ENCODE measurements around the gene PRRX1.

PRRX1 gene

GRCh38 chr1:170619241-170620028 lies 44.5 kb upstream of the PRRX1 start:
- H3K4me3 ChIP-seq (ENCODE audit: low read length), result no peak overlapping the region
- H3K27ac ChIP-seq (ENCODE audit: low read length), result no peak overlapping the region
- 0 out of 2 replicates have a peak, but pooled peaks cover 7% of the 10 kb centered on the region for H3F3A ChIP-seq (ENCODE audit: insufficient read depth, low read length)
- no peaks in the 10 kb centered on the region for H3K27me3 ChIP-seq (replicated peaks; ENCODE audit: insufficient read depth, low read length)
- no peaks in the 10 kb centered on the region for H3K9me2 ChIP-seq (replicated peaks; ENCODE audit: insufficient read depth, low read length)
- no peaks in the 10 kb centered on the region for H3K79me2 ChIP-seq (ENCODE audit: low read length)
- TF ChIP-seq, protein P1, sequence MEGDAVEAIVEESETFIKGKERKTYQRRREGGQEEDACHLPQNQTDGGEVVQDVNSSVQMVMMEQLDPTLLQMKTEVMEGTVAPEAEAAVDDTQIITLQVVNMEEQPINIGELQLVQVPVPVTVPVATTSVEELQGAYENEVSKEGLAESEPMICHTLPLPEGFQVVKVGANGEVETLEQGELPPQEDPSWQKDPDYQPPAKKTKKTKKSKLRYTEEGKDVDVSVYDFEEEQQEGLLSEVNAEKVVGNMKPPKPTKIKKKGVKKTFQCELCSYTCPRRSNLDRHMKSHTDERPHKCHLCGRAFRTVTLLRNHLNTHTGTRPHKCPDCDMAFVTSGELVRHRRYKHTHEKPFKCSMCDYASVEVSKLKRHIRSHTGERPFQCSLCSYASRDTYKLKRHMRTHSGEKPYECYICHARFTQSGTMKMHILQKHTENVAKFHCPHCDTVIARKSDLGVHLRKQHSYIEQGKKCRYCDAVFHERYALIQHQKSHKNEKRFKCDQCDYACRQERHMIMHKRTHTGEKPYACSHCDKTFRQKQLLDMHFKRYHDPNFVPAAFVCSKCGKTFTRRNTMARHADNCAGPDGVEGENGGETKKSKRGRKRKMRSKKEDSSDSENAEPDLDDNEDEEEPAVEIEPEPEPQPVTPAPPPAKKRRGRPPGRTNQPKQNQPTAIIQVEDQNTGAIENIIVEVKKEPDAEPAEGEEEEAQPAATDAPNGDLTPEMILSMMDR (IDR thresholded peaks at IDR 0.05; ENCODE audit: low read length), result no peak
- no peaks in the 10 kb centered on the region for H3K36me3 ChIP-seq (replicated peaks; ENCODE audit: insufficient read depth, low read length)
- peaks cover 4% of the 10 kb centered on the region for H3K4me1 ChIP-seq (ENCODE audit: low read length)
- H3K9ac ChIP-seq (ENCODE audit: low read length), result no peak overlapping the region
- no peak overlapping the region for H3K4me2 ChIP-seq (ENCODE audit: low read depth, low read length)
- peak; percentile 2 for DNase-seq
- no peaks in the 10 kb centered on the region for H4K20me1 ChIP-seq (ENCODE audit: insufficient read depth, low read length)
- no peaks in the 10 kb centered on the region for H3K9me3 ChIP-seq (replicated peaks; ENCODE audit: insufficient read depth, low read length)
- no peak overlapping the region for H2AFZ ChIP-seq (ENCODE audit: low read length)

- 0 out of 2 replicates have a peak, but pooled peaks cover 7% of the 10 kb centered on the region for H3F3A ChIP-seq (ENCODE audit: insufficient read depth, low read length)
- H3K27me3 ChIP-seq (replicated peaks; ENCODE audit: insufficient read depth, low read length), result no peaks in the 10 kb centered on the region
- H3K9me3 ChIP-seq (replicated peaks; ENCODE audit: insufficient read depth, low read length), result no peaks in the 10 kb centered on the region
- no peaks in the 10 kb centered on the region for H4K20me1 ChIP-seq (ENCODE audit: insufficient read depth, low read length)
- DNase-seq, result no peak
- H3K4me1 ChIP-seq (ENCODE audit: low read length), result peaks cover 4% of the 10 kb centered on the region
- no peaks in the 10 kb centered on the region for H3K9me2 ChIP-seq (replicated peaks; ENCODE audit: insufficient read depth, low read length)
- H3K79me2 ChIP-seq (ENCODE audit: low read length), result no peaks in the 10 kb centered on the region
- no peaks in the 10 kb centered on the region for H3K36me3 ChIP-seq (replicated peaks; ENCODE audit: insufficient read depth, low read length)
- no peak overlapping the region for H3K27ac ChIP-seq (ENCODE audit: low read length)
- TF ChIP-seq EZH2phosphoT487 (IDR thresholded peaks at IDR 0.05; ENCODE audit: low read length), result no peak
- no peak overlapping the region for H3K4me2 ChIP-seq (ENCODE audit: low read depth, low read length)
- H2AFZ ChIP-seq (ENCODE audit: low read length), result no peak overlapping the region
- H3K4me3 ChIP-seq (ENCODE audit: low read length), result no peak overlapping the region
- no peak overlapping the region for H3K9ac ChIP-seq (ENCODE audit: low read length)
Observed at GRCh38 chr1:170620164-170620563, 43.8 kb upstream of the PRRX1 start.

- Histone ChIP-seq H3K4me2 (ENCODE audit: low read depth, low read length) (no peak overlapping the region), H2AFZ (ENCODE audit: low read length) (no peak overlapping the region), H3K4me1 (ENCODE audit: low read length) (peaks cover 1% of the 10 kb centered on the region), H4K20me1 (ENCODE audit: insufficient read depth, low read length) (no peaks in the 10 kb centered on the region), H3K27me3 (replicated peaks; ENCODE audit: insufficient read depth, low read length) (no peaks in the 10 kb centered on the region), H3K9ac (ENCODE audit: low read length) (no peak overlapping the region), H3K9me2 (replicated peaks; ENCODE audit: insufficient read depth, low read length) (no peaks in the 10 kb centered on the region), H3F3A (ENCODE audit: insufficient read depth, low read length) (0 out of 2 replicates have a peak, but pooled peaks cover 4% of the 10 kb centered on the region), H3K9me3 (replicated peaks; ENCODE audit: insufficient read depth, low read length) (no peaks in the 10 kb centered on the region), H3K79me2 (ENCODE audit: low read length) (no peaks in the 10 kb centered on the region), H3K36me3 (replicated peaks; ENCODE audit: insufficient read depth, low read length) (no peaks in the 10 kb centered on the region), H3K27ac (ENCODE audit: low read length) (no peak overlapping the region), H3K4me3 (ENCODE audit: low read length) (no peak overlapping the region)
- no peak for DNase-seq
- TF ChIP-seq EZH2 (optimal IDR thresholded peaks at IDR 0.05; ENCODE audit: low read depth, low read length) (no peak), EZH2phosphoT487 (IDR thresholded peaks at IDR 0.05; ENCODE audit: low read length) (no peak)
- TF ChIP-seq, protein P1 (IDR thresholded peaks at IDR 0.05; ENCODE audit: low read length), result no peak
Observed at GRCh38 chr1:170623171-170623570, 40.8 kb upstream of the PRRX1 start.

- TF ChIP-seq EZH2 (optimal IDR thresholded peaks at IDR 0.05; ENCODE audit: low read depth, low read length), result no peak
- TF ChIP-seq EZH2phosphoT487 (IDR thresholded peaks at IDR 0.05; ENCODE audit: low read length), result no peak
- TF ChIP-seq, protein P1 (IDR thresholded peaks at IDR 0.05; ENCODE audit: low read length), result no peak
- Histone ChIP-seq H4K20me1 (ENCODE audit: insufficient read depth, low read length) (no peaks in the 10 kb centered on the region), H3K79me2 (ENCODE audit: low read length) (no peaks in the 10 kb centered on the region), H3K27ac (ENCODE audit: low read length) (no peak overlapping the region), H3K4me1 (ENCODE audit: low read length) (no peaks in the 10 kb centered on the region), H3K9me2 (replicated peaks; ENCODE audit: insufficient read depth, low read length) (no peaks in the 10 kb centered on the region), H3K9me3 (replicated peaks; ENCODE audit: insufficient read depth, low read length) (no peaks in the 10 kb centered on the region), H3K36me3 (replicated peaks; ENCODE audit: insufficient read depth, low read length) (no peaks in the 10 kb centered on the region), H3F3A (ENCODE audit: insufficient read depth, low read length) (no peaks in the 10 kb centered on the region), H2AFZ (ENCODE audit: low read length) (no peak overlapping the region), H3K27me3 (replicated peaks; ENCODE audit: insufficient read depth, low read length) (no peaks in the 10 kb centered on the region), H3K4me3 (ENCODE audit: low read length) (no peak overlapping the region), H3K4me2 (ENCODE audit: low read depth, low read length) (no peak overlapping the region), H3K9ac (ENCODE audit: low read length) (no peak overlapping the region)
- DNase-seq, result peak; percentile 2
Observed at GRCh38 chr1:170624146-170624545, 39.8 kb upstream of the PRRX1 start.

Data from MM.1S (cell line).